Anterior cingulate cortex (tissue), 58 donors: ENCODE results near the gene PTGDR.

ENCODE experiments used
- DNase-seq, 58 donors: peaks; one replicate each; lab custom pipeline; 2025; lab: John Stamatoyannopoulos, UW

Gene PTGDR

DNA sequence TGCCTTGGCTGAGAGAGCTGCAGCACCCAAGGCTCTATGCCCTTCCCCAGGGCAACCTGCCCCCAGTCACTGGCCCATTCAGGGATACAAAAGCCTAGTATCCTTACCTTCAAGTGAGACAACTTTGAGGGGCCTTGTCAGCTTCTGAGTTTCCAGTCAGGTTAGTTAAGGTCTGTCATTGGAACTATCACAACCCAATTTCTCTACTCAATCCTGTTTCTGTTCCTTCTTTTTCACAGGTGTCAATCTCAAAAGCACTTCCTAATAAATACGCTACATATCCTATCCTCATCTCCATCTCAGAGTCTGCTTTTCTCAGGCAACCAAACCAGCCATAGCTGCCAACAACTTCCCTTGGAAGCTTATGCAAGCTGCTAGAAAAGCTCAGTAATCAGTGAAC lies 4.9 kb upstream of the PTGDR start:
- no peak for DNase-seq

DNA sequence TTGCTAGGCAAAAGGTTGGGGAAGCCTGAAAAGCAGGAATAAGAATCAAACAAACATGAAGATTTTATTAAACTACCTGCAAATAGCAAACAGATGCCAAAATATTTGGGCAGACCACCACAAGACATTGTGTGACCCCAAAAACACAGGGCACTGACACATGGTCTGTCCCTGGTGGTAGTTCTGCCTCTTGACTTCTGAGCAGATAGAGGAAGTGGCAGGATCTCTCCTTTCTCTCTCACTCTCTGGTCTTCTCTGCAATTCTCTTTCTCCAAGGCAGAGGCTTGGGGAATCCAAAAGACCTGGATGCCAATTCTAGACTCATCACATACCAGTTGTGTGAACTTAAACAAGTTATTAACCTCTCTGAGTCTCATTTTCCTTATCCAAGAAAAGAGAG lies 4.3 kb upstream of the PTGDR start:
- no peak for DNase-seq

- DNase-seq: no peak
These were observed 2.2 kb upstream of the PTGDR start for GRCh38 chr14:52265253-52265652.

GRCh38 chr14:52266179-52266578 lies 1.3 kb upstream of the PTGDR start:
- no peak for DNase-seq

DNA sequence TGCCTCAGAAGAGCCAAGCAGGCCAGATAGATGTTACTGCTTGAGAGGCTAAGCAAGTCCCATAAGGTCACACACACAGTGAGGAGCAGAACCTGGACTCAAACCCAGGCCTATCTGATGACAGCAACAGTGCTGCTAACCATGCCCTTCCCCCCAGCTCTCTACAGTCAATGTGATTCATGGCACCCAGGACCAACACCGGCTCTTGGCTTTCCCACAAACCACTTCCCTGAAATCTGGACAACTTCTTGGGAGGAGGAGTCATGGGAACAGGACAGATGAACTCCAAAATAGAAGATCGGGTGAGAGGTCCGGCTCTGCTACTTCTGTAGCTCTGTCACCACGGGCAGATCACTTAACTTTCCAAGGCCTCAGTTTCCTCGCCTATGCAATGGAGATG lies 716 bp upstream of the PTGDR start:
- no peak for DNase-seq

GRCh38 chr14:52268279-52269061 lies 972 bp downstream of the PTGDR start:
- no peak for DNase-seq

- DNase-seq: no peak
These were observed 1.6 kb downstream of the PTGDR start for GRCh38 chr14:52269100-52269499.

DNA sequence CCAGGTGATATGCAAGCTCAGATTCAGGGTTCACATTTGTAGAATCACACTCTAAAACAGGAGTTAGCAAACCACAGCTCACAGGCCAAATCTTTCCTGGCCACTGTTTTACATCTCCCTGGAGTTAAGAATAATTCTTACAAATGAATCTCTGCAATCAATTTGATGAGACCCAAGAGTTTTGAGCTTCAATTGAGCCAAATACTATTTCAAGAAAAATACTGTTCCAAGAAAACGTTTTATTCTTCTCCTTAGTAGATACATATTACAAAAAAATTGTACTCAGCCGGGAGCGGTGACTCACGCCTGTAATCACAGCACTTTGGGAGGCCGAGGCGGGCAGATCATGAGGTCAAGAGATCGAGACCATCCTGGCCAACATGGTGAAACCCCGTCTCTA lies 2.5 kb downstream of the PTGDR start:
- DNase-seq: no peak

DNA sequence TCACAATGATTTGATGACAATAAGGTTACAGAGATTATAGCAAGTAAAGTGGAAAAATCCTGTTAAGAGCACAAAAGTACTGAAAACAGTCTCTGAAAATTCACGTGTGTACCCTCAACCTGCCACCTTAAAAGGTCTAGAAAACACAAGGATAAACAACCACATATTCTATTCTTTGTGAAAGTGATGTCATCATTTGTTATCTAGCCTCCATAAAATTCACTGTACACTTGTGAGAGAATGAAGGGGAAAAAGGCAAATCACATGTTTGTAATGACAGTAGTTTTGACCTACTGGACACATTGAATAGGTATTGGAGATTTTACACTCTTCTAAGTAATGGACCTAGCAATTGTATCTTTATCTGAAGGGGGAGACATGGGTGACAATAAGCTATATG lies 4.0 kb downstream of the PTGDR start:
- DNase-seq: no peak

DNA sequence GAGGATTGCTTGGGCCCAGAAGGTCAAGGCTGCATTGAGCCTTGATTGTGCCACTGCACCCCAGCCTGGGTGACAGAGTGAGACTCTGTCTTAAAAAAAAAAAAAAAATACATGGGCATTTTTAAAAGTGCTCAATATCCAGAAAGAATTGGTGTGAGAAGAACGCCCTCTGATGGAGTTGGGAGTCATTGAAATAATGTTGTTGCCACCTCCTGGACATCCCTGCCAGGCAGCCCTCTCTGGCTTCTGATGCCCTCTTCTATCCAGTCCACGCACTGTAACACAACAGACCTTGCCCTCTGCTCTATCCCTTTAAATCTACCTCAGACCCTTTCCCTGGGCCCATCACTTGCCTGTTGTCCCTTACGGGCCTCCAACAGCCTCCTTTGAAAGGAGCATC lies 4.9 kb downstream of the PTGDR start:
- no peak for DNase-seq

DNA sequence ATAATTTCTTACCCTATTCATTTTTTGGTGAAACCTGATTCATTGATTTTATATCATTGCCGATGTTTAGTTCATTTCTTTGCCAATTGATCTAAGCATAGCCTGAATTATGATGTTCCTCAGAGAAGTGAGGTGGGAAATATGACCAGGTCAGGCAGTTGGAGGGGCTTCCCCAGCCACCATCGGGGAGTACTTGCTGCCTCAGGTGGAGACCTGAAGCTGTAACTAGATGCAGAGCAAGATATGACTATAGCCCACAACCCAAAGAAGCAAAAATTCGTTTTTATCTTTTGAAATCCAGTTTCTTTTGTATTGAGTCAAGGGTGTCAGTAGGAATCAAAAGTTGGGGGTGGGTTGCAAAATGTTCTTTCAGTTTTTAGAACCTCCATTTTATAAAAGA lies 7.9 kb downstream of the PTGDR start:
- no peak for DNase-seq

DNA sequence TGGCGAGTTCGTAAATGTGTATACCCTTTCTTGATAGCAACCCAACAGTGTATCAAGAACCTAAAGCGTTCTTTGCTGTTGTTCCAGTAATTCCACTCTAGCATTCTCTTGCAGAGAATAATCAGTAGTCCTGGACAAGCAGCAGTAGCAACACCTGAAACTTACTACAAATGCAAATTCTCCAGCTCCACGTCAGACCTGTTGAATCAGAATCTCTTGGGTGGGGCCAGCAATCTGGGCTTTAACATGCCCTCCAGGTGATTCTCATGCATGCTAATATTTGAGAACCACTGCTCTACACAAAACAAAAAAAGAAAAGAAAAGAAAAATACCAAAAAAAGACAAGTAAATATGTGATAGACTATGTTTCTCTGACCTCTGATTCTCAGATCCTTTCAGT lies 10.1 kb downstream of the PTGDR start:
- DNase-seq: no peak

DNA sequence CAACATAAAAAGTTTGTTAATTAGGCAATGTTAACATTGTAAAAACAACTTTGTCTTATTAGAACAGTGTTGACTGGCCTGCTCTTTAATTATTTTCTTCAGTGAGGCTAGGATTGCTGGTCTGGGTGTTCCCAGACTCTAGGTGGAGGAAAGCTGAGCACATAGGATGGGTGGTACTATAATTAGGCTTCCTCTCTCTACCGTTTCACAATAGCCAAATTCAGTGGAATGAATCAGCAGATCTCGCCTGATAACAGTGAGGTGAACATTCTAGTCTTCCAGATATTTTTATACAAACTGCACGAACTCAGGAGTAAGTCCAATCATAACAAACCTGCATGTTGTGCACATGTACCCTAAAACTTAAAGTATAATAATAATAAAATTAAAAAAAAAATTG lies 11.9 kb downstream of the PTGDR start:
- DNase-seq: no peak

- no peak for DNase-seq
These were observed 15.6 kb downstream of the PTGDR start for GRCh38 chr14:52283099-52283498.

DNA sequence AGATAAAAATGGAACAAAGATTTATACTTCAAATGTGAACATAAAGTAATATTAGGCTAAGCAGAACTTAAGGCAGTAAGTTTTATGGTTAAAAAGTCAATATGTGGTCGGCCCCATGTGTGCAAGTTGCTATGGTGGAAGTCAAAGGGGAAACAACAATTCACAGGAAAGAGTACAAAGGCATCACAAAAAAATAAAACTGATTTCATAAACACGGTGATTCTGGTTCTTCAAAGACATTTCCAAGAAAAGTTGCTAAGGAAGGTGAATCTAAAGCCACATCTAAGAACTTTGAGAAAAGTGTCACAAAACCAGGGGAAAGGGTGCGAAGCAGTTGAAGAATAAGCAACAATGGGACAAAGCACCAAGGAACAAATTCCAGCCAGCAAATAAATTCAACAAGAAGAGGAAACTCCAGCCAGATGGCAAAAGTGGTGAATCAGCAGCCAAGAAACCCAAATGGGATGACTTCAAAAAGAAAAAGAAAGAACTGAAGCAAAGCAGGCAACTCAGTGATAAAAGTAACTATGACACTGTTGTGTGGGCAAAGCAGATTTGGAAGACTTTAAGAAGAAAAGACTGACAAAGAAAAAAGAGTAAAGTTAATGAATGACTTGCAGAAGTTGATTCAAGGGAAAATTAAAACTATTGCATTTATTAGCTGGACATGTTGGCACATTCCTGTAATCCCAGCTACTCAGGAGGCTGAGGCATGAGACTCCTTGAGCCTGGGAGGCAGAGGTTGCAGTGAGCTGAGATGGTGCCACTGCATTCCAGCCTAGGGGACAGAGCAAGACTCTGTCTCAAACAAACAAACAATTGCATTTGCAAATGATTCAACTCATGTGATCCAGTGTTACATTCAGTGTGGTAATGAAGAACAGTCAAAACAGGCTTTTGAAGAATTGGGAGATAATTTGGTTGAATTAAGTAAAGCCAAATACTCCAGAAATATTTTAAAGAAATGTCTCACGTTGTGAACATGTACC lies 19.5 kb downstream of the PTGDR start:
- DNase-seq: peak in 1 of 58 donors; percentile 2

DNA sequence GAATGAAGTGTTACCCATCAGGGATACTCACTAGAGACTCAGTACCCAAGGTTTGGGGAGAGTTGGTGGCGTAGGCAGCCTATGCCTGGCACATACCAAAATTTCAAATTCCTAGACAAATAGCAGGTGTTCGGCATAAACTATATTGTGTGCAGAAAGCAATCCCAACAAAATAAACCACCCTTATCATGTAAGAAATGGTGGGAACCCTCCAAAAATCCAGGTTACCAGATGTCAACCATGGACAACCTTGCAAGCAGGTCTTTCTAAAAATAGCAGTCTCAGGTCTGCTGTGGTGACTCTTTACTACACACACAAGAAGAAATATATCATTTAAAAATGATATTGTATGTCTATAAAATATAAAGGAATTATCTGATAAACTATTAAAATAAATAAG lies 28.9 kb downstream of the PTGDR start:
- DNase-seq: no peak

DNA sequence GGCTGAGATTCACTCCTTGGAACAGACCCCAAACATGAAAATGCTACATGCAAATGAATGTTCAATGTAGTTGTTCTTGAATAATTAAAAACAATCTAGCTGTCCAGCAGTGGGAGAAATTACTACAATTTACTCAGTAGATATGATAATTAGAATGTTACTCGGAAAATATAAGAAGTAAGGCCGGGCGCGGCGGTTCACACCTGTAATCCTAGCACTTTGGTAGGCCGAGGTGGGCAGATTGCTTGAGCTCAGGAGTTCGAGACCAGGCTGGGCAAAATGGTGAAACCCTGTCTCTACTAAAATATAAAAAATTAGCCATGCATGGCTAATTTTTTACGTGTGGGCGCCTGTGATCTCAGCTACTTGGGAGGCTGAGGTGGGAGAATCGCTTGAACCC lies 31.3 kb downstream of the PTGDR start:
- DNase-seq: no peak

DNA sequence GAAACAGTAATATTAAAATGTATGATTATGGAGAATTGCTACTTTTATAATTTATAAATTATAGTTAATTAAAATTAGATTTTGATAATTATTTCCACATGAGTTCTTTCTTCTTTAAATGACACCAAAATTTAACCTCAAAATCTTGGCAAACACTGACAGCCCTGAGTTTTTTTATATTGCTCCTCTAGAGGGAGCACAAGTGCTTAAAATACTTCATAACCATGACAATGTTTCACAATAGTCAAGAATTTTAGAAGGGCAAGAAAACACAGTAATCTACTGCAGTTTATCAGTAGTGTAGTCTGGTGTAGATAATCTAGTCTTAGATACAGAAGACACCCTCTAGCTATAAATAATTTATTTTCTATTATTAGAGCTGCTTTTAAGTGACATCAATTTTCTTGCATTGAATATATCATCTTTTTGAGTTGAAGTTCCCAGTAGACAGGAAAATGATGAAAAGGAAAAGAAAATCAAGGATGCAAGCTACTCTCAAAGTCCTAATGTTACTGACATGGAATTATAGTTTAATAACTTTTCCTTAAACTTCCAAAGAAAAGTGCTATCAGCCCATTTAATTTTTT lies 32.3 kb downstream of the PTGDR start:
- peak in 1 of 58 donors; percentile 8 for DNase-seq

- no peak for DNase-seq
These were observed 35.7 kb downstream of the PTGDR start for GRCh38 chr14:52303236-52303635.

DNA sequence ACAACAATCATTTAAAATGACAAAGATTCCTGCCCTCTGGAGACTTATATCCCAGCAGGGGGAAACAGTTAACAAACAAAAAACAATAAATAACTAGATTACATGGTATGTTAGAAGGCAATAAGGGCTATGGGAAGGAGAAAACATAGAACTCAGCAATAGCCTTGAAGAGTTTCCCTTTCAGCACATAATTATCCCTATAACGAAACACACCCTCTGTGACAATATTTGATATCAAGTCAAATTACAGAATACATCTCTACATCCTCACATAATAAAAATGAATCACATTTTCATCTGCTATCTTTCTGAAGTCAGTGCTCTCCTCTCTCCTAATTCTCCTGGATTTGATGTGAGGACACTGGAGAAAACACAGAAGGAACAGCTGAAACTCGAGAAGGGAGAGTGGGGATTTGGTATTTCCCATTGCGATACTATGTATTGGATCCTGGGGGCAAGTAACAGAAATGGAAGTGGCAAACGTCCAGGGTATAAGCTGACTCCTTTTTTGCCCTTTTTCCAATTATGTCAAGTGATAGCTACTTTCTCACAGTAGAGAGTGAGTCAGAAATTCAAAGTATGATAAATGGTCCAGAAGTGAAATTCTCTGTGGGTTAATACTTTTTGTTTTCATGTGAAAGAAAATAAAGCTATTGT lies 36.9 kb downstream of the PTGDR start:
- DNase-seq: no peak

GRCh38 chr14:52305014-52305413 lies 37.5 kb downstream of the PTGDR start:
- DNase-seq: no peak
